Esophagus (tissue), 2 donors: ENCODE measurements around the gene FAM163A. TPM values are rescaled to one million over a fixed set of nuclear protein-coding genes. Genes with fewer than 3 reads are reported as not detected.
"Not testable (repeated sequence)": the region's sequence is repeated elsewhere in the genome, so short reads cannot be mapped to it uniquely, and the experiment has no call there.

Experiments
- H3K27ac ChIP-seq, 2 donors: one replicate each; pipeline ENCODE4 v1.5.1; 2013; ENCODE audit warnings: low read depth in 2 of 2, mild to moderate bottlenecking in 2 of 2, inconsistent platforms in 1 of 2, low read length in 1 of 2, moderate library complexity in 1 of 2
- H3K27me3 ChIP-seq, 2 donors: one replicate each; pipeline ENCODE4 v1.6.1; 2013; ENCODE audit warnings: low read length in 2 of 2, control low read depth in 1 of 2, mild to moderate bottlenecking in 1 of 2; ENCODE audit not compliant: insufficient read depth in 2 of 2, control insufficient read depth in 1 of 2
- H3K36me3 ChIP-seq, 2 donors: one replicate each; pipeline ENCODE4 v1.6.1; 2013; ENCODE audit warnings: low read length in 1 of 2; ENCODE audit not compliant: control insufficient read depth in 2 of 2, insufficient read depth in 2 of 2
- H3K4me1 ChIP-seq, 2 donors: one replicate each; pipeline ENCODE4 v1.6.1; 2013; ENCODE audit warnings: low read length in 1 of 2; ENCODE audit not compliant: control insufficient read depth in 2 of 2, insufficient read depth in 2 of 2
- H3K4me3 ChIP-seq, 2 donors: one replicate each; pipeline ENCODE4 v1.5.1; 2013; ENCODE audit warnings: low read length in 2 of 2, mild to moderate bottlenecking in 2 of 2, low read depth in 1 of 2, moderate library complexity in 1 of 2
- H3K9me3 ChIP-seq, 2 donors: one replicate each; pipeline ENCODE4 v1.6.1; 2013; ENCODE audit warnings: mild to moderate bottlenecking in 2 of 2, low read depth in 1 of 2, low read length in 1 of 2, moderate library complexity in 1 of 2; ENCODE audit not compliant: control insufficient read depth in 2 of 2, insufficient read depth in 1 of 2
- WGBS, 2 donors: extraction: QIAGEN DNeasy Blood & Tissue Kit; methylation state at CpG; one replicate each; pipeline ENCODE4 v1.1.7; 2013; 5-methylcytosine and 5-hydroxymethylcytosine counted together
- polyA plus RNA-seq, 2 donors: library from polyadenylated mRNA; stranded (reverse); fragments of 200-250 nt; gene quantifications; one replicate each; pipeline ENCODE4 v1.2.3, GENCODE V29; 2013
- donor health status: healthy with polysubstance abuse.
- donor health status: Bipolar disorder and iron deficiency.

FAM163A gene
- polyA plus RNA-seq, 2 donors, result 0.01 TPM; not detected in 1

DNA sequence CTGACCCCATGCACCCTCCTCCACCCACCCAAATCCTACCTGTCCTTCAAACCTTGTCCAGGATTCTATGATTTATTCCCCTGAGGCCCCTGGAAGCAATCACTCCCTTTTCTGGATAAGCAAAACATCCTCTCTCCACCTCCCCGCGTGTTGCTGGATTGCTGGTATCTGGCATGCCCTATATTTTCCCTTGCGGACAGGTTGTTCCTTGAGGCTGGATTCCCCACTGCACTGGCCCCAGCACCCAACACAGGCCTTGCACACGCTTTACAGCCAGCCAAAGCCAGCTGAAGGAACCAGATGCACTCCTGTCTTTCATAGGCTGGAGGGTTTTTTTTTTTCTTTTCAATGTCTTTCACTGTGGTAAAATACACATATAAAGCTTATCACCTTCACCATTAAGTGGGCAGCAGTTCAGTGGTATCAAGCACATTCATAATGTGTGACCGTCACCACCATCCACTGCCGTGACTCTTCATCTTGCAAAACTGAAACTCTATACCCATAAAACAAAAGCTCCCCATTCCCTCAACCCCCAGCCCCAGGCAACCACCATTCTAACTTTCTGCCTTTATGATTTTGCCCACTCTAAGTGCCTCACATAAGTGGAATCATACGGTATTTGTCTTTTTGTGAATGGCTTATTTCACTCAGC is 83.7 kb downstream of the FAM163A start:
- Histone ChIP-seq H3K27me3 (no peaks in the 10 kb centered on the region), H3K27ac (no peak overlapping the region), H3K36me3 (no peaks in the 10 kb centered on the region), H3K9me3 (no peaks in the 10 kb centered on the region), H3K4me1 (no peaks in the 10 kb centered on the region), H3K4me3 (no peak overlapping the region)
- 76 to 80% methylated on average over 7 of the region's 7 CpGs for WGBS, 2 donors

GRCh38 chr1:179828554-179829110 is 85.5 kb downstream of the FAM163A start:
- H3K4me1 ChIP-seq, result no peaks in the 10 kb centered on the region
- 92 to 93% methylated on average over 9 of the region's 9 CpGs for WGBS, 2 donors
- H3K36me3 ChIP-seq, result no peaks in the 10 kb centered on the region
- H3K4me3 ChIP-seq, result no peak overlapping the region
- H3K27ac ChIP-seq, result no peak overlapping the region
- no peaks in the 10 kb centered on the region for H3K9me3 ChIP-seq
- H3K27me3 ChIP-seq, result no peaks in the 10 kb centered on the region

GRCh38 chr1:179831225-179831624 is 88.1 kb downstream of the FAM163A start:
- Histone ChIP-seq H3K4me3 (no peak overlapping the region), H3K27me3 (no peaks in the 10 kb centered on the region), H3K9me3 (no peaks in the 10 kb centered on the region), H3K27ac (no peak overlapping the region), H3K36me3 (no peaks in the 10 kb centered on the region), H3K4me1 (no peaks in the 10 kb centered on the region)
- 60 to 65% methylated on average over 3 of the region's 3 CpGs for WGBS, 2 donors

GRCh38 chr1:179831852-179832699 is 89.0 kb downstream of the FAM163A start:
- Histone ChIP-seq H3K27me3 (no peaks in the 10 kb centered on the region), H3K4me1 (no peaks in the 10 kb centered on the region), H3K36me3 (no peaks in the 10 kb centered on the region), H3K4me3 (no peak overlapping the region), H3K27ac (no peak overlapping the region), H3K9me3 (no peaks in the 10 kb centered on the region)
- WGBS, 2 donors, result 55 to 66% methylated on average over 9 of the region's 9 CpGs

GRCh38 chr1:179836686-179837445 is 93.8 kb downstream of the FAM163A start:
- H3K4me3 ChIP-seq, H3K9me3 ChIP-seq, H3K27me3 ChIP-seq, H3K36me3 ChIP-seq, H3K4me1 ChIP-seq, H3K27ac ChIP-seq: not testable (repeated sequence)
- WGBS, 2 donors, result 97% methylated on average over 27 to 38 of the region's 38 CpGs

DNA sequence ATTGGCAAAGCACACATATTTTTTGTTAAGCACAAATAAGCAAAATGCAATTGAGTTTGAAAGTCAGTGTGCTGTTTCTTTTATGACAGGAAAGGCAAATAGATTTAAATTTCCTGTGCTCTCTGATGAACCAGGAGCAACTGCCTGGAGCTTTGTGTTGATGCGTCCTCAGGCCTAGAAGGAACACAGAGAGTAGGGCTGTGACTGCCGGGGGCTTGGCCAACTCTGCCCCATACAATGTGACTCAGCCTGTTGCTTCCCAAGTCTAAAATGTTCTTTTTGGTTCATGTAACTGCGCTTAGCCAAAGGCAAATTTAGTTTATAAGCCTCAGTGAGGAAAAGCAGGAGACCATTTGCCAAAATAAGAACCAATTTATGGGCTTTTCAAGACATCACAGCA is 97.0 kb downstream of the FAM163A start:
- 92% methylated on average over 3 of the region's 3 CpGs for WGBS, 2 donors
- no peak overlapping the region for H3K27ac ChIP-seq
- no peaks in the 10 kb centered on the region for H3K4me1 ChIP-seq
- peaks cover 0 to 2% of the 10 kb centered on the region in 2 donors for H3K36me3 ChIP-seq
- no peaks in the 10 kb centered on the region for H3K9me3 ChIP-seq
- no peak overlapping the region for H3K4me3 ChIP-seq
- H3K27me3 ChIP-seq, result no peaks in the 10 kb centered on the region

- Histone ChIP-seq H3K4me3 (no peak overlapping the region), H3K27ac (no peak overlapping the region), H3K9me3 (no peaks in the 10 kb centered on the region), H3K27me3 (no peaks in the 10 kb centered on the region), H3K36me3 (peaks cover 8 to 17% of the 10 kb centered on the region in 2 donors), H3K4me1 (no peaks in the 10 kb centered on the region)
- WGBS, 2 donors, result 96 to 98% methylated on average over 3 of the region's 3 CpGs
Measured at GRCh38 chr1:179848233-179848632, 105.1 kb downstream of the FAM163A start.

GRCh38 chr1:179853102-179853501 is 110.0 kb downstream of the FAM163A start:
- Histone ChIP-seq H3K4me1 (no peaks in the 10 kb centered on the region), H3K27me3 (no peaks in the 10 kb centered on the region), H3K27ac (no peak overlapping the region), H3K36me3 (peaks cover 4 to 9% of the 10 kb centered on the region in 2 donors), H3K4me3 (no peak overlapping the region), H3K9me3 (no peaks in the 10 kb centered on the region)
- 78 to 81% methylated on average over 1 of the region's 1 CpG for WGBS, 2 donors

DNA sequence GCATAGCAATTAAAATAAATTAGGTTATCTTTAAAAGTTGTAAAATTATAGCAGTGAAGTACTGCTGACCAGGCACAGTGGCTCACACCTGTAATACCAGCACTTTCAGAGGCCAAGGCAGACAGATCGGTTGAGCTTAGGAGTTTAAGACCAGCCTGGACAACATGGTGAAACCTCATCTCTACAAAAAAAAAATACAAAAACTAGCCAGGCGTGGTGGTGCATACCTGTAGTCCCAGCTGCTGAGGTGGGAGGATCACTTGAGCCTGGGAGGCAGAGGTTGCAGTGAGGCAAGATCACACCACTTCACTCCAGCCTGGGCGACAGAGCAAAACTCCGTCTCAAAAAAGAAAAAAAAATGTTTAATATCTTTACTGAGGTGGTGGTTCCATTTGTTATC is 112.7 kb downstream of the FAM163A start:
- H3K4me3 ChIP-seq, H3K4me1 ChIP-seq, H3K9me3 ChIP-seq, H3K36me3 ChIP-seq, H3K27me3 ChIP-seq, H3K27ac ChIP-seq: not testable (repeated sequence)
- 94 to 97% methylated on average over 4 of the region's 4 CpGs for WGBS, 2 donors
